HUES48 (cell line): ENCODE results near the gene RGMA.
"Not testable (repeated sequence)": the region's sequence is repeated elsewhere in the genome, so short reads cannot be mapped to it uniquely, and the experiment has no call there.

Experiments used
- H3K27ac ChIP-seq: one replicate; pipeline ENCODE4 v1.7.0; 2013; ENCODE audit warnings: low read depth, low read length, inconsistent platforms
- H3K27me3 ChIP-seq: 2 replicates; pipeline ENCODE4 v1.6.1; 2013; ENCODE audit warnings: mild to moderate bottlenecking, low read length; ENCODE audit not compliant: control insufficient read depth, insufficient read depth
- H3K36me3 ChIP-seq: 2 replicates; pipeline ENCODE4 v1.6.1; 2013; ENCODE audit warnings: low read length; ENCODE audit not compliant: control insufficient read depth, insufficient read depth
- H3K4me1 ChIP-seq: 2 replicates; pipeline ENCODE4 v1.6.1; 2013; ENCODE audit warnings: mild to moderate bottlenecking, low read length; ENCODE audit not compliant: control insufficient read depth, insufficient read depth
- H3K4me3 ChIP-seq: 2 replicates; pipeline ENCODE4 v1.5.1; 2013; ENCODE audit warnings: mild to moderate bottlenecking, low read depth, low read length
- H3K9ac ChIP-seq: 2 replicates; pipeline ENCODE4 v1.6.1; 2013; ENCODE audit warnings: mild to moderate bottlenecking, low read depth, low read length, moderate library complexity
- H3K9me3 ChIP-seq: 2 replicates; pipeline ENCODE4 v1.6.1; 2013; ENCODE audit warnings: low read length; ENCODE audit not compliant: control insufficient read depth, insufficient read depth

The RGMA gene

GRCh38 chr15:93066834-93067648, 22.0 kb downstream of the RGMA start:
- Histone ChIP-seq H3K27ac (no peak overlapping the region), H3K9me3 (no peaks in the 10 kb centered on the region), H3K4me1 (peaks cover 64% of the 10 kb centered on the region), H3K27me3 (no peaks in the 10 kb centered on the region), H3K36me3 (peaks cover 26% of the 10 kb centered on the region), H3K9ac (no peak overlapping the region), H3K4me3 (no peak overlapping the region)

GRCh38 chr15:93066224-93066681, 22.8 kb downstream of the RGMA start:
- H3K27me3 ChIP-seq: no peaks in the 10 kb centered on the region
- peaks cover 64% of the 10 kb centered on the region for H3K4me1 ChIP-seq
- H3K9ac ChIP-seq: no peak overlapping the region
- no peak overlapping the region for H3K4me3 ChIP-seq
- H3K36me3 ChIP-seq: peaks cover 26% of the 10 kb centered on the region
- no peak overlapping the region for H3K27ac ChIP-seq
- no peaks in the 10 kb centered on the region for H3K9me3 ChIP-seq

DNA sequence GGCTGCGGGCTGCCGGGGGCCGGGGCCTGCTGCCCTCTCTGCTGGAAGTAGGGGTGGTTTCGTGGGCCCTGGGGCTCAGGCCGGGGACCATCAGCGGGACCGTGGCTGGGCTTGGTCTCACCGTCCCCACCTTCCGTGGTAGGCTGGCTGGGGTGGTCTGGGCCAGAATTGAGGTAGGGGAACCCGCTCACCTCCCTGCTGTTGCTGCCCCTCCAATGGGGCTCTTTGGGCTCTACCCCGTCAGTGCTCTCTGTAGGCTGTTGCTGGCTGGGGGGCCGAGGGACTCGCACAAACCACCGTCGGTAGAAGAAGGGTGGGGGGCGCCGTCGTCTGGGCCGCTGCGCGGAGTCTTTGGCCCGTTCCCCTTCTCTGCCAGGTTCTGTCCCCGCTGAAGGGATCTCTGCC, 23.4 kb downstream of the RGMA start:
- H3K9me3 ChIP-seq: no peaks in the 10 kb centered on the region
- no peak overlapping the region for H3K4me3 ChIP-seq
- H3K9ac ChIP-seq: no peak overlapping the region
- no peak overlapping the region for H3K27ac ChIP-seq
- peaks cover 26% of the 10 kb centered on the region for H3K36me3 ChIP-seq
- H3K4me1 ChIP-seq: peaks cover 64% of the 10 kb centered on the region
- no peaks in the 10 kb centered on the region for H3K27me3 ChIP-seq

DNA sequence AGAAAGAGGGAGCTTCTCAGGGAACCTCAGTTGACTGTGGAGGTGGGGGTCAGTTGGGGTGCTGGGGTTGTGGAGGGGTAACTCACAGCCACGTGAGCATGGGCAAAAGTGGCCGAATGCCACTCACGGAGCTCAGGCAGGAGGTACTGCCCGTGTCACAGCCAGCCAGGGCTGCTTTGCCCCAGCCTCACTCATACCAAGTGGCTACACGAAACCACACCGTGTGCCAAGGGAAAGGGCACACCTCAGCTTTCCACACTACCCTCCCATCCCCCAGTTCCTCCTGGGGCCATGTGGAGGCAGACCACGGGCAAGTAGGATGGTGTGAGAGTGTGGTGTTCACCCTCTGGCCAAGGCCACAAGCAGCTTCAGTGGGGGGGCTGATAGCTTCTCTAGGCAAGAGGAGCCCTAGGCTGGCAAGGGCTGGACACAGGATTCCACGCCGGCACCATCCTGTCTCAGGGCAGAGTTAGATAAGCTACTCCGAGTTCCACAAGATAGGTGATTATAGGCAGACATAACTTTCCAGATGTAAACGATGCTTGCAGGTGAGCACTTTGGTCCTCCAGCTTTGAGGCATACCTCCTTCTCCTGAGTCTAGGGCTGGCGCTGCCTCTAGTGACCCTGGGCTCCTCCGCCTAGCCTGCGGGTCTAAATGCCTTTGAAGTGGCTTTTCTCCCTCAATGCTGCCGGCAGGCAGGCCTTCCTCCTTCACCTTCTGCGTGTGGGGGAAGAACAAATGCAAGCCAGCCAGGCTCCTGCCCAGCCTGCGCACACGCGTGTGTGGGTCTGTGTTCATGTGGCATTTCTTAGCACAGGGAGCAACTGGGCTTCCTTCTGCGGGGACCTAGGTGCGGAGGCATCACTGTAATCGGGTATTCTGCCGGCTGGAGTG, 25.0 kb downstream of the RGMA start:
- no peaks in the 10 kb centered on the region for H3K27me3 ChIP-seq
- H3K36me3 ChIP-seq: peaks cover 26% of the 10 kb centered on the region
- peak overlapping the region; percentile 88 for H3K27ac ChIP-seq
- H3K9me3 ChIP-seq: no peaks in the 10 kb centered on the region
- peaks cover 66% of the 10 kb centered on the region for H3K4me1 ChIP-seq
- H3K9ac ChIP-seq: peak overlapping the region; percentile 20; the same call in 1 of the 2 replicates
- no peak overlapping the region for H3K4me3 ChIP-seq

DNA sequence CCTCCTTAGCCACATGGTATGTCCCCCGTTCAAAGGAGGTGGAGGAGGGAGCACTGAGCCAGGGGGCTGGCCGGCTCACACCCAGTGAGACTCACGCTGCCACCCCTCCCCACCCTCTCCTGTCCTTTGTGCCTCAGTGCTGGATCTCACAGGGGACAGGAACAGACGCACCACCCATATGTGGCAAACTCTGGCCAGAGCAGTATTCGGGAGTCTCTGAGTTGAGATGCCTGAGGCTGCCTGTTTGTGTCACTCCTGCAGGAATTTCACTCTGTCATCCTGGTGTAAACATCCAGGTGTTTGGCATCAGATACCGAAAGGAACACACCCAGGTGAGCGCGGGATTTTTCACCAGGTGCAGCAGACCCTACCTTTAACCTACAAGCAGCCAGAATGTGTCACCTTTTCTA, 25.7 kb downstream of the RGMA start:
- Histone ChIP-seq H3K27ac (peak overlapping the region; percentile 88), H3K27me3 (no peaks in the 10 kb centered on the region), H3K36me3 (peaks cover 27% of the 10 kb centered on the region), H3K4me3 (no peak overlapping the region), H3K9me3 (no peaks in the 10 kb centered on the region), H3K9ac (no peak overlapping the region), H3K4me1 (peaks cover 63% of the 10 kb centered on the region)

DNA sequence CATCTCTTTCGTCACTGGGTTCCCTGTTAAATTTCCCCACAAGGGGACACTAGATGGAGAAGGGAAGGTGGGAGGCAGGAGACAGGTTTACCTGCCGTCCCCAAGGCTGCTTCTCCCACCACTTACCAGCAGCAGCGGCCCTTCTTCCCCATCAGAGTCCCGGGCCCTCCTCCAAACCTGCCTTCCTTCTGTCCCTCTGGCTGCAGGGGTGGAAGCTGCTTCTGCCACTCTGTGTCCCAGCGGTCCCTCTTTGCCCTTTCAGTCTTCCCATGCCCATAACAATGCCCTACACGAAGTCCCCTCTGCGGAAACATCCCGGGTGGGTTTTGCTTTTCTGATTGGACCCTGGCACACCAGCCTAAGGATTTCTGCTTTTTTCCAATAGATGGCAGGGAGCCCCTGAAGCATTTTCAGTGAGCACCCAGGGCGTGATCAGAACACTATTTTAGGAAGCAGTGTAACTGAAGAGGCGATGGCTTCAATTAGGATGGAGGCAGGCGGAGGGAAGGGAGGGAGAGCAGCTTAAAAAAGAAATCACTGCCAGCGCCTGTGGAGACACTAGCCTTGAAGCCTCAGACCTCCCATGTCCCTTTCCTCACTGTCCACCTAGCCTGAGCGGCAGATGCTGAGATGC, 26.3 kb downstream of the RGMA start:
- not testable (repeated sequence) for H3K27me3 ChIP-seq, H3K9me3 ChIP-seq, H3K4me3 ChIP-seq
- Histone ChIP-seq H3K27ac (peak overlapping the region; percentile 88), H3K4me1 (peaks cover 59% of the 10 kb centered on the region), H3K36me3 (peaks cover 32% of the 10 kb centered on the region), H3K9ac (peak overlapping the region; percentile 53)

DNA sequence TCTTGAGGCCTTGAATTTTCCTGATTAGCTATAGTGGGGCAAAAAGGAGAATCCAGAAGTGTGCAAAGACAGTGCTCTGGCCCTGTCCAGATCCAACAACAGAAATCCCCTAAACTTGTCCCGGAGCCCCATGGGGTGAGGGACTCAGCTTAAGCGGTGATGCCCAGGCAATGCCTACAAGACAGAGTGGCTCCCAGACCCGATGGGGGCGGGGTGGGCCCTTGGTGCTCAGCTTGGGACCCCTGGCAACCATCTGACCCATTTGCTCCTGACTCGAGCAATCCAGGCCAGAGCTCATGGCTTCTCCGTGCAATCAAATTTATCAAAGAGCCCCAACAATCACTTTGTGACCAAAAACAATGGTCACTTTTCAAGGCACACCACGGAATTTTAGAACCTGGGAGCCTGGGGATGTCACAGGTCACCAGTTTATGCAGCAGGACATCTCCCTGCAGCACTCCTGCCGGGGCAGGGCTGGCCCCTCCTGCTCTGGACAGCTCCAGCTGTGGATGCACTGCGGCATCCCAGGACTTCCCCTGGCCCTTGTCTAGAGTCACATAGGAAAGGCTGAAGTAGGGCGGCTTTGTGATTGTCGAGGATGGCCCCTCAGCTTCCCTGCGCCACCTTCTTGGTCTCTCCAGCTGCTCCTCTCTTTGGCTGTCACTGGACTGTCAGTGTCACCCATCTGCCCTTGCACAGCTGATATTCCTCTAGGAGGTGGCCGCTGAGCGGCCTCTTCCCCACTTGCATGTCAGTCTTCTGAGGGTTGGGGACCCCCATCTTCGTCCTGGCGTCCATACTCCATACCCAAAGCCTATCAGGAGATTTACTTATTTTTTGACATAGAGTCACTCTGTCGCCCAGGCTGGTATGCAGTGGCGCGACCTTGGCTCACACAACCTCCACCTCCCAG, 28.4 kb downstream of the RGMA start:
- peaks cover 40% of the 10 kb centered on the region for H3K36me3 ChIP-seq
- H3K4me3 ChIP-seq: no peak overlapping the region
- H3K4me1 ChIP-seq: peaks cover 66% of the 10 kb centered on the region
- no peak overlapping the region for H3K9ac ChIP-seq
- H3K27me3 ChIP-seq: no peaks in the 10 kb centered on the region
- H3K27ac ChIP-seq: peak overlapping the region; percentile 98
- H3K9me3 ChIP-seq: no peaks in the 10 kb centered on the region

DNA sequence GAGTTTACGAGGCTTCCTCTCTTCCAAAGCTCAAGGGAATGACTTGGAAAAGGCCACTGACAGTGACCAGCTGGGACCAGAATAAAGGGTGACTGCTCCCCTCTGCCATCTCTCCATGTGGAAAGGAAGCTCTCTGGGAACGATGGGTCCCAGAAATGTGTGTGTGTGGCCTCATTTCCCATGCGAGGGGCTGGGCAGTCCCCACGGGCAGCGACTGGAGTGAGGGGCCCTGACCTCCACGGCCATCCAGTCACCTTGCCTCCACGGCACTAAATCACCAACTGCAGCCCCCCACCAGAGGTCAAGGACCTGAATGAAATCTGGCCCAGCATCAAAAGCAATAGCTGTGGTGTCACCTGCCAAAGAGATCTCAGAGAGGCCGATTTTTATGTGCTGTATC, 29.6 kb downstream of the RGMA start:
- H3K27ac ChIP-seq: no peak overlapping the region
- no peaks in the 10 kb centered on the region for H3K9me3 ChIP-seq
- peaks cover 63% of the 10 kb centered on the region for H3K4me1 ChIP-seq
- no peak overlapping the region for H3K4me3 ChIP-seq
- H3K27me3 ChIP-seq: no peaks in the 10 kb centered on the region
- peaks cover 43% of the 10 kb centered on the region for H3K36me3 ChIP-seq
- H3K9ac ChIP-seq: no peak overlapping the region

GRCh38 chr15:93058904-93059427, 30.0 kb downstream of the RGMA start:
- H3K36me3 ChIP-seq: peaks cover 40% of the 10 kb centered on the region
- H3K9ac ChIP-seq: no peak overlapping the region
- no peak overlapping the region for H3K27ac ChIP-seq

DNA sequence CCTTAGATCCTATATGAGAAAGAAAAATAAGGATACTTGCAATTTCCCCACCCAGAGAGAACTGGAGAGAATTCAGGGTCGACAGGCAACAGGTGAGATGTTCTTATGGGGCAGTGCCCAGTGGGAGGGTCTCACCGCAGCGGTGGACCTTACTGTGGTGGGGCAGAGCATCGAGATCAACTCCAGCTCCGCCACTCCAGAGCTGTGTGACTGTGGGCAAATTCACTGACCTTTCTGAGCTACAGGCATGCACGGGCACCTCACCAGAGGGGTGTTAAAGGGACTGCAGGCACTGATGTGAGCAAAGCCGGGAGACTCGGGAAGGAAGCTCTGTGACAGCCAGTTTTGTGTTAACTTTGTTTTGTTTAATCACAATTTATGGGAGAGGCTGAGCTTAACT, 30.9 kb downstream of the RGMA start:
- Histone ChIP-seq H3K36me3 (peaks cover 43% of the 10 kb centered on the region), H3K4me1 (peaks cover 49% of the 10 kb centered on the region), H3K9me3 (no peaks in the 10 kb centered on the region), H3K9ac (no peak overlapping the region), H3K27ac (no peak overlapping the region), H3K4me3 (no peak overlapping the region), H3K27me3 (no peaks in the 10 kb centered on the region)

More at GRCh38 chr15:93058904-93059427, 30.0 kb downstream of the RGMA start:
- no peak overlapping the region for H3K4me3 ChIP-seq
- no peaks in the 10 kb centered on the region for H3K9me3 ChIP-seq
- no peaks in the 10 kb centered on the region for H3K27me3 ChIP-seq
- H3K4me1 ChIP-seq: peaks cover 58% of the 10 kb centered on the region
